ENCODE measurements around the gene UBL4A. TPM values are rescaled to one million over a fixed set of nuclear protein-coding genes. Genes with fewer than 3 reads are reported as not detected.
A peak's percentile ranks its signal among the peaks of the same experiment; 100 is the strongest.

UBL4A gene
- total and polyA plus RNA-seq, 9 of the 15 experiments (the other 6 are each of a cell fraction or from before 2014, with no cell fraction given) = 15.2 to 140 (median 100) TPM

- peak; percentile 44 to 68; a peak in 3 of 4 replicates for TF ChIP-seq KDM1A (IDR thresholded peaks at IDR 0.05)
- no peak for TF ChIP-seq CC2D1A (IDR thresholded peaks at IDR 0.05)
- peak; percentile 85 for TF ChIP-seq ARID1B (IDR thresholded peaks at IDR 0.05)
- TF ChIP-seq TSC22D4 (tag; IDR thresholded peaks at IDR 0.05) = no peak
- no peak for TF ChIP-seq RBM34 (IDR thresholded peaks at IDR 0.05; ENCODE audit: borderline replicate concordance, insufficient read depth, low read length)
- TF ChIP-seq BCL6 (CRISPR knock-in tag; IDR thresholded peaks at IDR 0.05) = no peak
- TF ChIP-seq KAT7 (CRISPR knock-in tag; IDR thresholded peaks at IDR 0.05; ENCODE audit: borderline replicate concordance) = no peak
- TF ChIP-seq BRF1 (IDR thresholded peaks at IDR 0.05; ENCODE audit: borderline replicate concordance, extremely low read depth, insufficient read length) = no peak
- TF ChIP-seq HDGF (IDR thresholded peaks at IDR 0.05) = no peak
- TF ChIP-seq CHD1 (IDR thresholded peaks at IDR 0.05; ENCODE audit: low read length) = no peak
- TF ChIP-seq ZBTB2 (IDR thresholded peaks at IDR 0.05) = 0 out of 2 replicates have a peak, but pooled peaks have one; percentile 12
- TF ChIP-seq ETS2 (tag; IDR thresholded peaks at IDR 0.05; ENCODE audit: borderline replicate concordance, poor library complexity, severe bottlenecking) = no peak
- TF ChIP-seq SMARCC2 (IDR thresholded peaks at IDR 0.05; ENCODE audit: low read depth) = no peak
- no peak for TF ChIP-seq MCM2 (IDR thresholded peaks at IDR 0.05; ENCODE audit: low read depth)
- TF ChIP-seq CREBBP (IDR thresholded peaks at IDR 0.05; ENCODE audit: low read depth, low read length) = no peak
- TF ChIP-seq U2AF2 (optimal IDR thresholded peaks at IDR 0.05; ENCODE audit: low read depth, low read length) = no peak
- no peak for TF ChIP-seq MTA3 (IDR thresholded peaks at IDR 0.05; ENCODE audit: borderline replicate concordance)
- TF ChIP-seq ZNF146 (CRISPR knock-in tag; IDR thresholded peaks at IDR 0.05; ENCODE audit: unreplicated experiment) = no peak
- peak; percentile 96 for TF ChIP-seq MAFG (tag; conservative IDR thresholded peaks at IDR 0.05)
- TF ChIP-seq YY1 (IDR thresholded peaks at IDR 0.05; ENCODE audit: borderline replicate concordance in 1 of 3, control insufficient read depth in 1 of 3, extremely low read depth in 1 of 3, insufficient read depth in 3 of 3, insufficient read length in 1 of 3, insufficient replicate concordance in 2 of 3, low read depth in 1 of 3, low read length in 2 of 3) = no peak
- peak; percentile 48; the same call in 1 of the 2 replicates for TF ChIP-seq STAT5A (IDR thresholded peaks at IDR 0.05; ENCODE audit: borderline replicate concordance, low read length)
- no peak for TF ChIP-seq ASH1L (IDR thresholded peaks at IDR 0.05; ENCODE audit: borderline replicate concordance, low read depth, partially characterized antibody)
- peak; percentile 97 for TF ChIP-seq ZNF384 (IDR thresholded peaks at IDR 0.05; ENCODE audit: low read depth, low read length)
- peak in 1 of 2 experiments; percentile 60; a peak in 2 of 4 replicates for TF ChIP-seq HDAC1 (IDR thresholded peaks at IDR 0.05)
- TF ChIP-seq C11orf30 (IDR thresholded peaks at IDR 0.05; ENCODE audit: low read depth) = peak; percentile 97
- no peak for TF ChIP-seq GABPA (tag; conservative IDR thresholded peaks at IDR 0.05; ENCODE audit: low read depth)
- no peak for TF ChIP-seq ZNF133 (CRISPR knock-in tag; IDR thresholded peaks at IDR 0.05)
- TF ChIP-seq NFE2 (IDR thresholded peaks at IDR 0.05; ENCODE audit: low read depth) = peak; percentile 97
- TF ChIP-seq ZNF586 (CRISPR knock-in tag; conservative IDR thresholded peaks at IDR 0.05) = no peak
- TF ChIP-seq MTA2 (IDR thresholded peaks at IDR 0.05; ENCODE audit: low read depth) = peak; percentile 53
- no peak for TF ChIP-seq ELF2 (CRISPR knock-in tag; IDR thresholded peaks at IDR 0.05)
Observed at GRCh38 chrX:154495472-154495922, 9.1 kb upstream of the UBL4A start (continued).
